ENCODE results near the gene PIP5K1A.

The PIP5K1A gene

GRCh38 chr1:151259351-151259750, 61.0 kb downstream of the PIP5K1A start:
- Histone ChIP-seq H3K4me2 (no peak overlapping the region), H3K4me3 (IDR thresholded peaks at IDR 0.05; ENCODE audit: insufficient read depth, low read depth, low read length) (no peak overlapping the region), H3K79me2 (ENCODE audit: insufficient read depth, low read depth) (peaks cover 82% of the 10 kb centered on the region), H3K4me1 (ENCODE audit: low read depth, poor library complexity, severe bottlenecking) (peaks cover 7% of the 10 kb centered on the region), H3K27ac (no peak overlapping the region), H3K27me3 (ENCODE audit: insufficient read depth, low read depth) (no peaks in the 10 kb centered on the region), H4K20me1 (ENCODE audit: insufficient read depth) (no peaks in the 10 kb centered on the region; the same call in 1 of the 2 replicates), H3K36me3 (ENCODE audit: insufficient read depth) (peaks cover 4% of the 10 kb centered on the region; the same call in 1 of the 2 replicates), H3K9ac (no peak overlapping the region), H2AFZ (ENCODE audit: low read depth) (no peak overlapping the region)
- TF ChIP-seq CTCF (conservative IDR thresholded peaks at IDR 0.05; ENCODE audit: low read depth, low read length): no peak

- H3K4me2 ChIP-seq: no peak overlapping the region
- H3K9ac ChIP-seq: no peak overlapping the region
- H3K36me3 ChIP-seq (ENCODE audit: insufficient read depth): peaks cover 25% of the 10 kb centered on the region; the same call in 1 of the 2 replicates
- no peaks in the 10 kb centered on the region for H3K27me3 ChIP-seq (ENCODE audit: insufficient read depth, low read depth)
- no peaks in the 10 kb centered on the region for H3K4me1 ChIP-seq (ENCODE audit: low read depth, poor library complexity, severe bottlenecking)
- no peak overlapping the region for H3K4me3 ChIP-seq (IDR thresholded peaks at IDR 0.05; ENCODE audit: insufficient read depth, low read depth, low read length)
- TF ChIP-seq CTCF (conservative IDR thresholded peaks at IDR 0.05; ENCODE audit: low read depth, low read length): no peak
- no peak overlapping the region for H3K27ac ChIP-seq
- no peaks in the 10 kb centered on the region for H4K20me1 ChIP-seq (ENCODE audit: insufficient read depth)
- peaks cover 21% of the 10 kb centered on the region; the same call in 1 of the 2 replicates for H3K79me2 ChIP-seq (ENCODE audit: insufficient read depth, low read depth)
- no peak overlapping the region for H2AFZ ChIP-seq (ENCODE audit: low read depth)
These were observed 67.3 kb downstream of the PIP5K1A start for GRCh38 chr1:151265446-151266236.

- Histone ChIP-seq H3K36me3 (ENCODE audit: insufficient read depth) (peaks cover 25% of the 10 kb centered on the region; the same call in 1 of the 2 replicates), H3K27me3 (ENCODE audit: insufficient read depth, low read depth) (no peaks in the 10 kb centered on the region), H2AFZ (ENCODE audit: low read depth) (no peak overlapping the region), H3K27ac (no peak overlapping the region), H3K9ac (no peak overlapping the region), H4K20me1 (ENCODE audit: insufficient read depth) (no peaks in the 10 kb centered on the region), H3K4me1 (ENCODE audit: low read depth, poor library complexity, severe bottlenecking) (no peaks in the 10 kb centered on the region), H3K4me2 (no peak overlapping the region), H3K79me2 (ENCODE audit: insufficient read depth, low read depth) (peaks cover 15% of the 10 kb centered on the region; the same call in 1 of the 2 replicates), H3K4me3 (IDR thresholded peaks at IDR 0.05; ENCODE audit: insufficient read depth, low read depth, low read length) (no peak overlapping the region)
- no peak for TF ChIP-seq CTCF (conservative IDR thresholded peaks at IDR 0.05; ENCODE audit: low read depth, low read length)
These were observed 68.0 kb downstream of the PIP5K1A start for GRCh38 chr1:151266315-151266714.

- Histone ChIP-seq H3K79me2 (ENCODE audit: insufficient read depth, low read depth) (peaks cover 10% of the 10 kb centered on the region; the same call in 1 of the 2 replicates), H3K27me3 (ENCODE audit: insufficient read depth, low read depth) (no peaks in the 10 kb centered on the region), H2AFZ (ENCODE audit: low read depth) (no peak overlapping the region), H3K4me2 (no peak overlapping the region), H3K4me1 (ENCODE audit: low read depth, poor library complexity, severe bottlenecking) (no peaks in the 10 kb centered on the region), H3K9ac (no peak overlapping the region), H3K4me3 (IDR thresholded peaks at IDR 0.05; ENCODE audit: insufficient read depth, low read depth, low read length) (no peak overlapping the region), H4K20me1 (ENCODE audit: insufficient read depth) (no peaks in the 10 kb centered on the region), H3K36me3 (ENCODE audit: insufficient read depth) (peaks cover 25% of the 10 kb centered on the region; the same call in 1 of the 2 replicates), H3K27ac (no peak overlapping the region)
- no peak for TF ChIP-seq CTCF (conservative IDR thresholded peaks at IDR 0.05; ENCODE audit: low read depth, low read length)
These were observed 68.5 kb downstream of the PIP5K1A start for GRCh38 chr1:151266821-151267220.
